Measurements from ENCODE around the gene FOXP2.

DNA sequence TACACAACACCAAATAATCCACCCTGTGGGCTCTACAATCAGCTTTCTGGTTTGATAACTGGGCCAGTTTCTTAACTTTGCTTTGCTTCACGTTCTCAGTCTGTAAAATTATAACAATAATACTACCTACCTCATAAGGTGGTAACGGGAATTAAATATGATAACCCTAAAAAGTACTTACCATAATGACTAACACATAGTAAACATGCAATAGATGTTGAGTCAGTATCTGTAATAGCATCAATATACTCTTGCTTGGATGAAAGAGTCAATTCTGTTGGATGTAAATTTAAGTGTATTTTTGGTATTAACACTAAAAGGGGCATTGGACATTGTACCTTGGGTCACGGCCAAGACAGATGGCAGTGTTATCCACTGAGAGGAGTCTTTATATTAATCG is 160.5 kb downstream of the FOXP2 start:
- TF ChIP-seq EZH2 (IDR thresholded peaks at IDR 0.05; ENCODE audit: borderline replicate concordance, low read depth, low read length, severe bottlenecking): no peak
- TF ChIP-seq, protein P1, sequence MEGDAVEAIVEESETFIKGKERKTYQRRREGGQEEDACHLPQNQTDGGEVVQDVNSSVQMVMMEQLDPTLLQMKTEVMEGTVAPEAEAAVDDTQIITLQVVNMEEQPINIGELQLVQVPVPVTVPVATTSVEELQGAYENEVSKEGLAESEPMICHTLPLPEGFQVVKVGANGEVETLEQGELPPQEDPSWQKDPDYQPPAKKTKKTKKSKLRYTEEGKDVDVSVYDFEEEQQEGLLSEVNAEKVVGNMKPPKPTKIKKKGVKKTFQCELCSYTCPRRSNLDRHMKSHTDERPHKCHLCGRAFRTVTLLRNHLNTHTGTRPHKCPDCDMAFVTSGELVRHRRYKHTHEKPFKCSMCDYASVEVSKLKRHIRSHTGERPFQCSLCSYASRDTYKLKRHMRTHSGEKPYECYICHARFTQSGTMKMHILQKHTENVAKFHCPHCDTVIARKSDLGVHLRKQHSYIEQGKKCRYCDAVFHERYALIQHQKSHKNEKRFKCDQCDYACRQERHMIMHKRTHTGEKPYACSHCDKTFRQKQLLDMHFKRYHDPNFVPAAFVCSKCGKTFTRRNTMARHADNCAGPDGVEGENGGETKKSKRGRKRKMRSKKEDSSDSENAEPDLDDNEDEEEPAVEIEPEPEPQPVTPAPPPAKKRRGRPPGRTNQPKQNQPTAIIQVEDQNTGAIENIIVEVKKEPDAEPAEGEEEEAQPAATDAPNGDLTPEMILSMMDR (IDR thresholded peaks at IDR 0.05; ENCODE audit: extremely low read depth in 1 of 2, insufficient read depth in 1 of 2, low read depth in 1 of 2, low read length in 2 of 2): no peak

Data from endothelial cell of umbilical vein (primary cell).